HepG2 (cell line): ENCODE results near the gene ABHD17B. TPM values are rescaled to one million over a fixed set of nuclear protein-coding genes. Genes with fewer than 3 reads are reported as not detected.

Source experiments
- ARHGAP35 ChIP-seq: sonication (generic); formaldehyde crosslinking; IDR thresholded peaks from 2 replicates; pipeline ENCODE4 v1.9.0; 2022; ENCODE audit warnings: mild to moderate bottlenecking, inconsistent platforms, moderate library complexity, missing genetic modification reagents, borderline replicate concordance
- BORCS8-MEF2B ChIP-seq: sonication (generic); formaldehyde crosslinking; IDR thresholded peaks from 2 replicates; pipeline ENCODE4 v1.8.0; 2022; ENCODE audit warnings: mild to moderate bottlenecking, missing genetic modification reagents
- EZH2 ChIP-seq: conservative IDR thresholded peaks from 2 replicates; pipeline ENCODE4 v1.6.1; 2012; ENCODE audit warnings: mild to moderate bottlenecking, low read depth, low read length, moderate library complexity
- HDAC1 ChIP-seq: sonication (generic); formaldehyde crosslinking; IDR thresholded peaks from 2 replicates; pipeline ENCODE4 v1.5.1; 2020; ENCODE audit warnings: mild to moderate bottlenecking, missing genetic modification reagents
- JUN ChIP-seq: sonication (generic); formaldehyde crosslinking; IDR thresholded peaks from 2 replicates; pipeline ENCODE4 v1.4.0; 2020; ENCODE audit warnings: mild to moderate bottlenecking, missing genetic modification reagents
- MEIS2 ChIP-seq: sonication (generic); formaldehyde crosslinking; IDR thresholded peaks from 2 replicates; pipeline ENCODE4 v1.9.0; 2021; ENCODE audit warnings: mild to moderate bottlenecking, missing genetic modification reagents
- MTA1 ChIP-seq: sonication (generic); formaldehyde crosslinking; IDR thresholded peaks from 2 replicates; pipeline ENCODE4 v1.4.0; 2020; ENCODE audit warnings: missing genetic modification reagents, mild to moderate bottlenecking, borderline replicate concordance
- PHB2 ChIP-seq: fragments of 450-650 bp; IDR thresholded peaks from 2 replicates; pipeline ENCODE4 v1.6.1; 2018; ENCODE audit not compliant: partially characterized antibody
- PHF20 ChIP-seq: sonication (generic); formaldehyde crosslinking; IDR thresholded peaks from 2 replicates; pipeline ENCODE4 v1.5.0; 2020; ENCODE audit warnings: mild to moderate bottlenecking, missing genetic modification reagents
- RBM22 ChIP-seq: fragments of 200-400 bp; formaldehyde crosslinking; optimal IDR thresholded peaks from 2 replicates; pipeline ENCODE3; 2017; ENCODE audit warnings: mild to moderate bottlenecking, low read length, moderate library complexity
- ZEB1 ChIP-seq: IDR thresholded peaks from 2 replicates; pipeline ENCODE4 v1.6.1; 2012; ENCODE audit warnings: mild to moderate bottlenecking, low read depth, inconsistent platforms; ENCODE audit not compliant: insufficient replicate concordance
- ZFP1 ChIP-seq: IDR thresholded peaks from 2 replicates; pipeline ENCODE4 v1.6.1; 2016
- ZFP91 ChIP-seq: sonication (generic); formaldehyde crosslinking; IDR thresholded peaks from 2 replicates; pipeline ENCODE4 v1.9.0; 2022; ENCODE audit warnings: missing genetic modification reagents, mild to moderate bottlenecking, borderline replicate concordance
- ZHX2 ChIP-seq, 2 experiments: sonication (generic) in 1 of 2; formaldehyde crosslinking in 1 of 2; IDR thresholded peaks; 2 replicates each; pipeline versions ENCODE4 v1.6.1 to v1.9.0; 2014 to 2022; ENCODE audit warnings: antibody characterized with exemption in 1 of 2, borderline replicate concordance in 1 of 2, inconsistent platforms in 1 of 2, low read depth in 1 of 2, missing genetic modification reagents in 1 of 2
- ZMYM2 ChIP-seq: sonication (generic); formaldehyde crosslinking; IDR thresholded peaks from 2 replicates; pipeline ENCODE4 v1.8.0; 2022; ENCODE audit warnings: mild to moderate bottlenecking, missing genetic modification reagents
- ZNF205 ChIP-seq: IDR thresholded peaks from 2 replicates; pipeline ENCODE4 v1.6.1; 2018; ENCODE audit warnings: missing biosample characterization, missing genetic modification reagents
- ZNF256 ChIP-seq: sonication (generic); formaldehyde crosslinking; conservative IDR thresholded peaks from 2 replicates; pipeline ENCODE4 v1.4.0; 2020; ENCODE audit warnings: missing genetic modification reagents
- ZNF292 ChIP-seq: sonication (generic); formaldehyde crosslinking; IDR thresholded peaks from 2 replicates; pipeline ENCODE4 v1.8.1; 2022; ENCODE audit warnings: mild to moderate bottlenecking, low read depth, missing genetic modification reagents, borderline replicate concordance
- ZNF549 ChIP-seq: sonication (generic); formaldehyde crosslinking; IDR thresholded peaks from 2 replicates; pipeline ENCODE4 v1.5.0; 2020; ENCODE audit warnings: missing genetic modification reagents
- polyA plus RNA-seq, 8 experiments: library from polyadenylated mRNA; depleted of rRNA in 3 of 8; stranded (reverse) in 7 of 8; unstranded in 1 of 8; fragments of >200 nt; fragmentation: Illumina TruSeq in 4 of 8; extraction: Trizol in 4 of 8; gene quantifications; 2 replicates each; pipeline versions ENCODE4 v1.2.1 to v1.2.3, GENCODE V29; 2011 to 2016; ENCODE audit warnings: low read depth in 4 of 8, missing spikeins in 1 of 8, mixed read lengths in 1 of 8; ENCODE audit not compliant: insufficient read depth in 1 of 8
- total RNA-seq, 5 experiments: library from RNA; depleted of rRNA; stranded (reverse); fragments of >200 nt; fragmentation: Illumina TruSeq; extraction: Trizol; gene quantifications; 2 replicates each; pipeline ENCODE4 v1.2.3, GENCODE V29; 2016; ENCODE audit warnings: low read depth in 1 of 5
- TF ChIP-seq, protein P1 (sequence below): sonication (generic); formaldehyde crosslinking; IDR thresholded peaks from 2 replicates; pipeline ENCODE4 v1.9.0; 2022; ENCODE audit warnings: low read depth, missing genetic modification reagents

ABHD17B gene
- total and polyA plus RNA-seq, 2 of the 13 experiments (the other 11 are each of a cell fraction or from before 2014, with no cell fraction given): 11.3 to 22.0 TPM

DNA sequence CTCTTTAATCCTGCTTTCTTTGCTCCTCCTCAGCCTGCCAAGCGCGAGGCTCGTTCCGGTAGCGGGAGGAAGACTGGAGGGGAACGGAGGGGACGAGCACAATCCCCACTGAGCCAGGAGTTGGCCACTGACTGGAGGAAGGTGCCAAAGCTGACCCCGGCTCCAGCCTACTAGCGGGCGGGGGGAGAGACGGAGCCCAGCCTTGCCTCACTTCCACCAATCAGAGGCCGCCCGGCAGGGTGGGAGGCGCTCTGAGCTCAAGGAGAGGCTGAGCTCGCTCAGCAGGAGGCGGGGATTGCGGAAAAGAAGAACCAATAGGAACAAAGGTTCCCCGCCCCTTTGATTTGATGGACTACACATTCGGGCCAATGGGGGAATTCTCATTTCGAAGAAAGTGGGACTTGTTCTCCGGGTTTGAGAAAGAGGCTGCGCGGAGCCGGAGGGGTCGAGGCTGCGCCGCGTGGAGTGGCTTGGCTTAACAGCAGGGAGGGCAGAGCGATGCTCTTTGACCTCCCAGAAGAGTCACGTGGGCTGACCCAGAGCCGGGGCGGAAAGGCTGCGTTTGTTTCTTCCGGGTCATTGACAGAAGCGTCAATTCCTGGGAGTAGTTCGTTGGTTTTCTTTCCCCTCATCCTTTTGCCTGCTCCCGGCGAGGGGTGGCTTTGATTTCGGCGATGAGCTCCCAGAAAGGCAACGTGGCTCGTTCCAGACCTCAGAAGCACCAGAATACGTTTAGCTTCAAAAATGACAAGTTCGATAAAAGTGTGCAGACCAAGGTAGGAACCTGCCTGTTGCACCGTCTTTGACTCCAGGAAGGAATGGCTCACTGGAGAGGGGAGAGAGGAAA, at the start of gene ABHD17B, which contains the start of gene C9orf85 (continued):
- TF ChIP-seq ZHX2 (IDR thresholded peaks at IDR 0.05; ENCODE audit: low read depth): no peak
- 0 out of 2 replicates have a peak, but pooled peaks have one; percentile 52 for TF ChIP-seq ZHX2 (CRISPR knock-in tag; IDR thresholded peaks at IDR 0.05; ENCODE audit: borderline replicate concordance)
- peak; percentile 13; the same call in 1 of the 2 replicates for TF ChIP-seq BORCS8-MEF2B
- TF ChIP-seq ZNF549 (CRISPR knock-in tag): no peak
- no peak for TF ChIP-seq ARHGAP35 (CRISPR knock-in tag)
- peak; percentile 34; the same call in 1 of the 2 replicates for TF ChIP-seq MEIS2 (CRISPR knock-in tag)
- TF ChIP-seq ZNF256 (CRISPR knock-in tag): no peak
- peak; percentile 31 for TF ChIP-seq ZFP1 (CRISPR knock-in tag)
- peak; percentile 56 for TF ChIP-seq HDAC1 (CRISPR knock-in tag)
- TF ChIP-seq RBM22: no peak
- TF ChIP-seq MTA1 (CRISPR knock-in tag): no peak
- TF ChIP-seq ZFP91: peak; percentile 62; the same call in 1 of the 2 replicates
- peak; percentile 34; the same call in 1 of the 2 replicates for TF ChIP-seq ZMYM2
- no peak for TF ChIP-seq EZH2
- TF ChIP-seq ZEB1: no peak
- TF ChIP-seq ZNF292 (CRISPR knock-in tag): no peak
- TF ChIP-seq ZNF205 (CRISPR knock-in tag): 0 out of 2 replicates have a peak, but pooled peaks have one; percentile 55
- TF ChIP-seq PHF20 (CRISPR knock-in tag): peak; percentile 74
- TF ChIP-seq, protein P1, sequence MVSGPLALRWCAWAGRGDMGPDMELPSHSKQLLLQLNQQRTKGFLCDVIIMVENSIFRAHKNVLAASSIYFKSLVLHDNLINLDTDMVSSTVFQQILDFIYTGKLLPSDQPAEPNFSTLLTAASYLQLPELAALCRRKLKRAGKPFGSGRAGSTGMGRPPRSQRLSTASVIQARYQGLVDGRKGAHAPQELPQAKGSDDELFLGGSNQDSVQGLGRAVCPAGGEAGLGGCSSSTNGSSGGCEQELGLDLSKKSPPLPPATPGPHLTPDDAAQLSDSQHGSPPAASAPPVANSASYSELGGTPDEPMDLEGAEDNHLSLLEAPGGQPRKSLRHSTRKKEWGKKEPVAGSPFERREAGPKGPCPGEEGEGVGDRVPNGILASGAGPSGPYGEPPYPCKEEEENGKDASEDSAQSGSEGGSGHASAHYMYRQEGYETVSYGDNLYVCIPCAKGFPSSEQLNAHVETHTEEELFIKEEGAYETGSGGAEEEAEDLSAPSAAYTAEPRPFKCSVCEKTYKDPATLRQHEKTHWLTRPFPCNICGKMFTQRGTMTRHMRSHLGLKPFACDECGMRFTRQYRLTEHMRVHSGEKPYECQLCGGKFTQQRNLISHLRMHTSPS (CRISPR knock-in tag): no peak
- TF ChIP-seq PHB2: no peak
- no peak for TF ChIP-seq JUN (CRISPR knock-in tag)
